Testis (tissue), 3 donors: ENCODE results near the gene PODXL2. TPM values are rescaled to one million over a fixed set of nuclear protein-coding genes. Genes with fewer than 3 reads are reported as not detected.
"Not testable (repeated sequence)": the region's sequence is repeated elsewhere in the genome, so short reads cannot be mapped to it uniquely, and the experiment has no call there.

Source experiments
- DNase-seq: peaks from one replicate; pipeline ENCODE4 v3.0.0-alpha.2; 2019
- H3K27ac ChIP-seq, 2 donors: fragments of 200-600 bp; sonication (generic); one replicate each; pipeline ENCODE4 v1.5.1; 2019
- H3K27me3 ChIP-seq: fragments of 200-600 bp; sonication (generic); one replicate; pipeline ENCODE4 v1.5.1; 2019
- H3K36me3 ChIP-seq: fragments of 200-600 bp; sonication (generic); one replicate; pipeline ENCODE4 v1.5.1; 2017; ENCODE audit warnings: low read depth; ENCODE audit errors: missing control alignments
- H3K4me1 ChIP-seq: fragments of 200-600 bp; sonication (generic); one replicate; pipeline ENCODE4 v1.5.1; 2019
- H3K4me3 ChIP-seq, 2 donors: fragments of 200-600 bp; sonication (generic); one replicate each; pipeline ENCODE4 v1.5.1; 2017 to 2019
- H3K9me3 ChIP-seq: fragments of 200-600 bp; sonication (generic); one replicate; pipeline ENCODE4 v1.5.1; 2017
- POLR2A ChIP-seq: fragments of 450-650 bp; IDR thresholded peaks from one replicate; pipeline ENCODE4 v1.6.1; 2017; ENCODE audit warnings: antibody characterized with exemption, mild to moderate bottlenecking, moderate library complexity
- WGBS, 2 donors: methylation state at CpG; one replicate each; pipeline ENCODE4 v1.1.5; 2018; 5-methylcytosine and 5-hydroxymethylcytosine counted together
- intact Hi-C: fragments of 100-400 bp; cut with DNase I; formaldehyde crosslinking; loops from one replicate; pipeline ENCODE4 v1.15.1; 2023; ENCODE audit warnings: low total_unique reads
- polyA plus RNA-seq: library from polyadenylated mRNA; stranded (reverse); fragments of 350-450 nt; fragmentation: Illumina TruSeq; extraction: RNeasy Lipid Tissue Mini Kit (QIAGEN cat#74804); gene quantifications from one replicate; pipeline ENCODE4 v1.2.3, GENCODE V29; 2014; ENCODE audit warnings: low read depth, low replicate concordance; ENCODE audit not compliant: insufficient read depth
- total RNA-seq, 2 donors: library from RNA; depleted of rRNA; stranded (reverse); fragments of >200 nt; gene quantifications; one replicate each; pipeline ENCODE4 v1.2.3, GENCODE V29; 2016
- TF ChIP-seq, protein P1 (sequence below), 3 experiments: fragments of 450-650 bp in 2 of 3; fragments of 200-600 bp in 1 of 3; sonication (generic) in 1 of 3; IDR thresholded peaks; one replicate each; pipeline ENCODE4 v1.5.1; 2016 to 2019; ENCODE audit warnings: antibody characterized with exemption in 3 of 3, mild to moderate bottlenecking in 2 of 3, moderate library complexity in 1 of 3

The PODXL2 gene
- total and polyA plus RNA-seq, 3 donors from 2014 or later: 51.3 to 88.8 (median 71.9) TPM

DNA sequence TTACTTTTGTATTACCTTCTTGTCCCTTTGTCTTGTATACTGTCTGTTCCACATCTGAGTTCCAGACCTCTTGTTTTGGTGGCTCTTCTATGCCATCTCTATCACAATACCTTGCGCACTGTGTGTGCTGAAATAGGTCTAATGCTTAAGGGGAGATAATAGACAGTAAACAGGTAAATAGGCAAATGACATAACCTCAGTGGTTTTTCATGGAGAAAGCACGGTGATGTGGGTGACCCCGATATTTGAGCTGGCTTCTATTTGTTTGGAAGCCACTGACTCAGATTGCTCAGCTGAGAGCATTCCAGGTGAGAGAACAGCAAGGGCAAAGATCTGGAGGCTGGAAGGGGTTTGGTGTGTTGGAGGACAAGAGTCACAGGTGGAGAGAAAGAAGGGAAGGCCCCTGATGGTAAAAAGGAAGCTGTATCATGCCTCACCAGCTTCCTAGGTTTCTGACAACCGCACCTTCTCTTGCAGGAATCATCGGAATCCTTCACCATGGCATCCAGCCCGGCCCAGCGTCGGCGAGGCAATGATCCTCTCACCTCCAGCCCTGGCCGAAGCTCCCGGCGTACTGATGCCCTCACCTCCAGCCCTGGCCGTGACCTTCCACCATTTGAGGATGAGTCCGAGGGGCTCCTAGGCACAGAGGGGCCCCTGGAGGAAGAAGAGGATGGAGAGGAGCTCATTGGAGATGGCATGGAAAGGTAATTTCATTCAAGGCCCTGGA lies 30.0 kb upstream of the PODXL2 start:
- peak overlapping the region in 1 of 2 donors; percentile 56 for H3K4me3 ChIP-seq
- intact Hi-C loops: no loop called here
- H3K27ac ChIP-seq: peak overlapping the region in 1 of 2 donors; percentile 42
- H3K27me3 ChIP-seq: no peaks in the 10 kb centered on the region
- 46 to 55% methylated on average over 14 of the region's 14 CpGs for WGBS, 2 donors
- no peak for TF ChIP-seq POLR2A
- TF ChIP-seq, protein P1, sequence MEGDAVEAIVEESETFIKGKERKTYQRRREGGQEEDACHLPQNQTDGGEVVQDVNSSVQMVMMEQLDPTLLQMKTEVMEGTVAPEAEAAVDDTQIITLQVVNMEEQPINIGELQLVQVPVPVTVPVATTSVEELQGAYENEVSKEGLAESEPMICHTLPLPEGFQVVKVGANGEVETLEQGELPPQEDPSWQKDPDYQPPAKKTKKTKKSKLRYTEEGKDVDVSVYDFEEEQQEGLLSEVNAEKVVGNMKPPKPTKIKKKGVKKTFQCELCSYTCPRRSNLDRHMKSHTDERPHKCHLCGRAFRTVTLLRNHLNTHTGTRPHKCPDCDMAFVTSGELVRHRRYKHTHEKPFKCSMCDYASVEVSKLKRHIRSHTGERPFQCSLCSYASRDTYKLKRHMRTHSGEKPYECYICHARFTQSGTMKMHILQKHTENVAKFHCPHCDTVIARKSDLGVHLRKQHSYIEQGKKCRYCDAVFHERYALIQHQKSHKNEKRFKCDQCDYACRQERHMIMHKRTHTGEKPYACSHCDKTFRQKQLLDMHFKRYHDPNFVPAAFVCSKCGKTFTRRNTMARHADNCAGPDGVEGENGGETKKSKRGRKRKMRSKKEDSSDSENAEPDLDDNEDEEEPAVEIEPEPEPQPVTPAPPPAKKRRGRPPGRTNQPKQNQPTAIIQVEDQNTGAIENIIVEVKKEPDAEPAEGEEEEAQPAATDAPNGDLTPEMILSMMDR (IDR thresholded peaks at IDR 0.05): no peak
- H3K9me3 ChIP-seq: no peaks in the 10 kb centered on the region
- DNase-seq: no peak
- no peaks in the 10 kb centered on the region for H3K36me3 ChIP-seq
- H3K4me1 ChIP-seq: peaks cover 5% of the 10 kb centered on the region

DNA sequence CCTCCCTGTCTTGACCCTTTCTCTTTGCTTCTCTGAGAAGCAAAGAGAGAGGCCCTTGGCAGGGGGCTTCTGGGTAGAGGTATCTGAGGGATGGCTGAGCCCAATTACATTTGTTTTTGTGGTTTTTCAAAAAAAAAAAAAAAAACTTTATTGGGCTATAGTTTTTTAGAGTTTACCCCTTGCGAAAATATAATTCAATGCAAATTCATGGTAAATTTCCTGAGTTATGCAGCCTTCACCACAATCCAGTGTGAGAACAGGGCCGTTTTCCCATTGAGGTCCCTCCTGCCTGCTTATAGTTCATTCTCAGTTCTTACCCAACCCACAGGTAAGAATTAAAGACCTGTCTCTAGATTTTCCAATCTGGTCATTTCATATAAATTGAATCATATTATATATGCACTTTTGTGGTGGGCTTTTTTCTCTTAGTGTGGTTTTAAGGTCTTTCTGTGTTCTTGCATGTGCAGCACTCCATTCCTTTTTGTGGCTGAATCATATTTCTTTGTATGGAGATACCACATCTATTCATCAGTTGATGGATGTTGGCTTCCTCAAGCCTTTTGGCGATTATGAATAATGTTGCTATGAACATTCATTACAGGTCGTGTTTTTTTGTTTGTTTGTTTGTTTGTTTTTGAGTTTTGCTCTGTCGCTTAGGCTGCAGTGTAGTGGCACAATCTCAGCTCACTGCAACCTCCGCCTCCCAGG lies 28.1 kb upstream of the PODXL2 start:
- Histone ChIP-seq H3K9me3 (no peaks in the 10 kb centered on the region), H3K27me3 (no peaks in the 10 kb centered on the region), H3K27ac (no peak overlapping the region), H3K4me3 (no peak overlapping the region), H3K4me1 (peaks cover 5% of the 10 kb centered on the region), H3K36me3 (no peaks in the 10 kb centered on the region)
- no peak for TF ChIP-seq POLR2A
- TF ChIP-seq, protein P1 (IDR thresholded peaks at IDR 0.05): no peak
- DNase-seq: no peak
- whole genome bisulfite sequencing, 2 donors: 90 to 91% methylated on average over 6 of the region's 6 CpGs
- intact Hi-C loops: no loop called here

DNA sequence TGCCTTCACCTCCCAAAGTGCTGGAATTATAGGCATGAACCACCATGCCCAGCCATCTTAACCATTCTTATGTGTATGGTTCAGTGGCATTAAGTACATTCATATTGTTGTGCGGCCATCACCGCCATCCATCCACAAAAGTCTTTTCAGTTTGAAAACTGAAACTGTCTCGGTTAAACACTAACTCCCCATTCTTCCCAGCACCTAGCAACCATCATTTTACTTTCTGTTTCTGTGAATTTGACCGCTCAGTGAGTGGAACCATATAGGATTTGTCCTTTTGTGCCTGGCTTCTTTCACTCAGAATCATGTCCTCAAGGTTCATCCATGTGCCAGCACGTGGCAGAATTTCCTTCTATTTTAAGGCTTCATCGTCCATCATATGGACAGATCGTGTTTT lies 24.9 kb upstream of the PODXL2 start:
- Histone ChIP-seq H3K4me1 (no peaks in the 10 kb centered on the region), H3K4me3 (no peak overlapping the region), H3K27ac (no peak overlapping the region), H3K9me3 (no peaks in the 10 kb centered on the region), H3K36me3 (no peaks in the 10 kb centered on the region), H3K27me3 (no peaks in the 10 kb centered on the region)
- DNase-seq: no peak
- intact Hi-C loops: no loop called here
- TF ChIP-seq POLR2A: no peak
- TF ChIP-seq, protein P1 (IDR thresholded peaks at IDR 0.05): no peak
- WGBS, 2 donors: 92 to 94% methylated on average over 7 of the region's 7 CpGs

- no peak for TF ChIP-seq POLR2A
- TF ChIP-seq, protein P1 (IDR thresholded peaks at IDR 0.05): no peak
- intact Hi-C loops: no loop called here
Observed at GRCh38 chr3:127604546-127605165, 24.3 kb upstream of the PODXL2 start.

GRCh38 chr3:127605547-127605946 lies 23.4 kb upstream of the PODXL2 start:
- H3K36me3 ChIP-seq, H3K4me1 ChIP-seq, intact Hi-C loops, H3K9me3 ChIP-seq, H3K27ac ChIP-seq, H3K4me3 ChIP-seq, H3K27me3 ChIP-seq, DNase-seq: not testable (repeated sequence)
- WGBS, 2 donors: 96% methylated on average over 7 of the region's 7 CpGs

More at GRCh38 chr3:127604546-127605165, 24.3 kb upstream of the PODXL2 start:
- WGBS, 2 donors: 84 to 92% methylated on average over 36 to 41 of the region's 41 CpGs
- Histone ChIP-seq H3K4me3 (no peak overlapping the region), H3K9me3 (no peaks in the 10 kb centered on the region), H3K27ac (no peak overlapping the region), H3K27me3 (no peaks in the 10 kb centered on the region), H3K4me1 (no peaks in the 10 kb centered on the region), H3K36me3 (no peaks in the 10 kb centered on the region)
- no peak for DNase-seq
